Peyer's patch (tissue), 4 donors: ENCODE data around the gene RD3L.

Source experiments
- POLR2A ChIP-seq, 2 donors: fragments of 450-650 bp; IDR thresholded peaks; one replicate each; pipeline ENCODE4 v1.5.1; 2017; ENCODE audit warnings: antibody characterized with exemption in 2 of 2, mild to moderate bottlenecking in 2 of 2, moderate library complexity in 2 of 2
- TF ChIP-seq, protein P1 (sequence below), 6 experiments: fragments of 450-650 bp in 4 of 6; fragments of 200-600 bp in 2 of 6; sonication (generic) in 1 of 6; IDR thresholded peaks; one replicate each; pipeline ENCODE4 v1.5.1; 2017 to 2019; ENCODE audit warnings: antibody characterized with exemption in 6 of 6, mild to moderate bottlenecking in 3 of 6, moderate library complexity in 1 of 6

DNA sequence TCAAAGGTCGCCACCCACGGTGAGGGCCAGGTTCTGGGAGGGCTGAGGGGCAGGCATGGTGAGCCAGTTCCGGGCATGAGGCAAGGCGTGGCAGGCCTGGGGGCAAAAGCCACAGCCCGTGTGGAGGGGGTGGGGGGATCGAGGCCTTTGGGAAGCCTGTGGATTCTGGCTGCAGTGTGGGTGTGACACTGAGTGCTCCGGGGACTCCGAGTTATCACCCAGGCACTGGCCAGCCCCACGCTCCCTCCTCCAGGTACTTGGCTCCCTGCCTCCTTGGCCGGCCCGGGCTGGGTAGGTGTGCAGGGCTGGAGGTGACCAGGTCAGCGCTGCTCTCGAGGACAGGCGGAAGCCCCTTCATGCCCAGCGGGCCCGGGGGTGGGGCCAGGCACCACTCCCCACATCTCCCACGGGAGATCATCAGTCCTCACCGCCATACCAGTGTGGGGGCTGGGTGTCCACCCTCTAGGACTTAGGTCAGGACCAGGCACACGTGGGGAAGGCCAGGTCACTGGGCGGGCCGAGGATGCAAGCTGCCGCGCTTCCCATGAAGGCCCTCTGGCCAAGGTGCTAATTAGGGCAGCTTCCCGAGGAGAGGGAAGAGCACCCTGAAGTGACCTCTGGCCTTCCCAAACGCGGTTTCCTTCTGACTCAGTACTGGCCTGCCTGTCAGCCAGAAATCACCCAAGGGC lies 48.2 kb downstream of the RD3L start:
- no peak for TF ChIP-seq POLR2A (IDR thresholded peaks at IDR 0.05)
- TF ChIP-seq, protein P1, sequence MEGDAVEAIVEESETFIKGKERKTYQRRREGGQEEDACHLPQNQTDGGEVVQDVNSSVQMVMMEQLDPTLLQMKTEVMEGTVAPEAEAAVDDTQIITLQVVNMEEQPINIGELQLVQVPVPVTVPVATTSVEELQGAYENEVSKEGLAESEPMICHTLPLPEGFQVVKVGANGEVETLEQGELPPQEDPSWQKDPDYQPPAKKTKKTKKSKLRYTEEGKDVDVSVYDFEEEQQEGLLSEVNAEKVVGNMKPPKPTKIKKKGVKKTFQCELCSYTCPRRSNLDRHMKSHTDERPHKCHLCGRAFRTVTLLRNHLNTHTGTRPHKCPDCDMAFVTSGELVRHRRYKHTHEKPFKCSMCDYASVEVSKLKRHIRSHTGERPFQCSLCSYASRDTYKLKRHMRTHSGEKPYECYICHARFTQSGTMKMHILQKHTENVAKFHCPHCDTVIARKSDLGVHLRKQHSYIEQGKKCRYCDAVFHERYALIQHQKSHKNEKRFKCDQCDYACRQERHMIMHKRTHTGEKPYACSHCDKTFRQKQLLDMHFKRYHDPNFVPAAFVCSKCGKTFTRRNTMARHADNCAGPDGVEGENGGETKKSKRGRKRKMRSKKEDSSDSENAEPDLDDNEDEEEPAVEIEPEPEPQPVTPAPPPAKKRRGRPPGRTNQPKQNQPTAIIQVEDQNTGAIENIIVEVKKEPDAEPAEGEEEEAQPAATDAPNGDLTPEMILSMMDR (IDR thresholded peaks at IDR 0.05): no peak
